D721Med (cell line): ENCODE results near the gene GSG1L.
"Not testable (repeated sequence)": the region's sequence is repeated elsewhere in the genome, so short reads cannot be mapped to it uniquely, and the experiment has no call there.

ENCODE experiments used
- DNase-seq: peaks from one replicate; pipeline ENCODE4 v3.0.0; 2011; ENCODE audit warnings: low spot score; ENCODE audit not compliant: insufficient read length
- FAIRE-seq: peaks from 2 replicates; lab custom pipeline; 2011; peaks lifted over from hg19 to GRCh38; lab: Jason Lieb, UNC
- TF ChIP-seq, protein P1 (sequence below): IDR thresholded peaks from 2 replicates; pipeline ENCODE4 v1.5.1; 2012; ENCODE audit warnings: mild to moderate bottlenecking, control low read depth; ENCODE audit not compliant: insufficient read depth; ENCODE audit errors: missing control alignments

GSG1L gene

GRCh38 chr16:27892879-27893278 is 170.6 kb downstream of the GSG1L start:
- DNase-seq (no peak), FAIRE-seq (no peak)
- TF ChIP-seq, protein P1, sequence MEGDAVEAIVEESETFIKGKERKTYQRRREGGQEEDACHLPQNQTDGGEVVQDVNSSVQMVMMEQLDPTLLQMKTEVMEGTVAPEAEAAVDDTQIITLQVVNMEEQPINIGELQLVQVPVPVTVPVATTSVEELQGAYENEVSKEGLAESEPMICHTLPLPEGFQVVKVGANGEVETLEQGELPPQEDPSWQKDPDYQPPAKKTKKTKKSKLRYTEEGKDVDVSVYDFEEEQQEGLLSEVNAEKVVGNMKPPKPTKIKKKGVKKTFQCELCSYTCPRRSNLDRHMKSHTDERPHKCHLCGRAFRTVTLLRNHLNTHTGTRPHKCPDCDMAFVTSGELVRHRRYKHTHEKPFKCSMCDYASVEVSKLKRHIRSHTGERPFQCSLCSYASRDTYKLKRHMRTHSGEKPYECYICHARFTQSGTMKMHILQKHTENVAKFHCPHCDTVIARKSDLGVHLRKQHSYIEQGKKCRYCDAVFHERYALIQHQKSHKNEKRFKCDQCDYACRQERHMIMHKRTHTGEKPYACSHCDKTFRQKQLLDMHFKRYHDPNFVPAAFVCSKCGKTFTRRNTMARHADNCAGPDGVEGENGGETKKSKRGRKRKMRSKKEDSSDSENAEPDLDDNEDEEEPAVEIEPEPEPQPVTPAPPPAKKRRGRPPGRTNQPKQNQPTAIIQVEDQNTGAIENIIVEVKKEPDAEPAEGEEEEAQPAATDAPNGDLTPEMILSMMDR = peak; percentile 9

- no peak for FAIRE-seq
- no peak for DNase-seq
- TF ChIP-seq, protein P1 = no peak
Observed at GRCh38 chr16:27890866-27891265, 172.6 kb downstream of the GSG1L start.

- FAIRE-seq = no peak
- no peak for DNase-seq
- TF ChIP-seq, protein P1 = no peak
Observed at GRCh38 chr16:27890006-27890405, 173.5 kb downstream of the GSG1L start.

DNA sequence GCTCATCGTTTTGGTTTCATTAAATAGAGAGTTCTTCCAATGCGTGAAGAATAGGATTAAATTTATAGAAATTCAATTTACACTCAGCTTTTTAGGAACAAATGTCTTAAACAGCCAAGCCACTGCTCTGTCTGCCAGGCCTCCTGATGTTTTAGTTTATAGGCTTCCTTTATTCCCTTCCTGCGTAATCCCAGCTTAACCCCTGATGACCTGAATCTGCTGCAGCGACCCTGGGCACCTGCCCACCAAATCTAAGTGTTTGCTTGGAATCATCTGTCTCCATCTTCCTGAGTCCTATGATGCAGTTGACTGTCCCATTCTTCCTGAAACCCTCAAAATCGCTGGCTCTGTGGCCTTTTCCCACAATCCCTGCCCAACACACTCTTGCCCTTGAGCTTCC is 179.9 kb downstream of the GSG1L start:
- FAIRE-seq (no peak), DNase-seq (no peak)
- TF ChIP-seq, protein P1 = no peak

DNA sequence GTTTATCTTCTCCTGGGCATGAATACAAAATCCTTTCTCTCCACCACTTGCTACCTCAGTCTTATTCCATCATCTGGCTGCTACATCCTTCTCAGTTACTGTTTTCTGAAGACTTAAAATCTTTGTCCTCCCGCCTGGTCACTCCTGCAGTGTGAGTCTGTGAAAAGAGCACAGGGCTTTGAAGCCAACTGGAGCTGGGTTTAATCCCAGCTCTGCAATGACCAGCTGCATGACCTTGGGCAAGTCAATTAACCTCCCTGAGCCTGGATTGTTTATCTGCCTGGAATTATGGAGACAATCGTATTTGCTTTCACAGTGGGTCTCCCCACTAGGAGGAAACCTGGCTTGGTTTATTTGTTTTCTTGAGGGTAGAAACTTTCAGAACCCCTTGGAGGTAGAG is 183.2 kb downstream of the GSG1L start:
- FAIRE-seq (no peak), DNase-seq (no peak)
- TF ChIP-seq, protein P1 = no peak

DNA sequence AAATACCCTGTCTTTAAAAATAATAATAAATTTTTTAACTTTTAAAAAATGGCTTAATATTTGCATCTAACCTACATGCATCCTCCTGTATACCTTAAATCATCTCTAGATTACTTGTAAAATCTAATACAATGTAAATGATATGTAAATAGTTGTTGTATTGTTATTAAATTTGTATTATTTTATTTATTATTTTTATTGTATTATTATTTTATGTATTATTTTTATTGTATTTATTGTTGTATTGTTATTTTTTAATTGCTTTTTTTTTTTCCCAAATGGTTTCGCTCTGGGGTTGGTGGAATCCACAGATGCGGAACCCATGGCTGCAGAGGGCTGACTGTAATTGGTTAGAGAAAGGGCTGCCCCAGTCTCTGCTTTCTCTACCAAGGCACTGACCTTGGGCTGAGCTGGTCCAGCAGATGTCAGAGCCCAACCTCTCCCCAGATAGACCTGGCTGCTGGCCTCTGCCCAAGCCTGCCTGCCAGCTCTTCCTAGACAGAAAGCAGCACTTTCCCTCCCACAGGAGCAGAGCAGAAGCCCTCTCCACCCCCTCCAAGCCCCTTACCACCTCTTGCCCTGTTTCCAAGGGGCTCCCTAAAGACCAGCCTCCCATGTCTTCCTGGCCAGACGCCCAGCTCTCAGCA is 183.8 kb downstream of the GSG1L start:
- FAIRE-seq (no peak), DNase-seq (no peak)
- TF ChIP-seq, protein P1 = no peak

DNA sequence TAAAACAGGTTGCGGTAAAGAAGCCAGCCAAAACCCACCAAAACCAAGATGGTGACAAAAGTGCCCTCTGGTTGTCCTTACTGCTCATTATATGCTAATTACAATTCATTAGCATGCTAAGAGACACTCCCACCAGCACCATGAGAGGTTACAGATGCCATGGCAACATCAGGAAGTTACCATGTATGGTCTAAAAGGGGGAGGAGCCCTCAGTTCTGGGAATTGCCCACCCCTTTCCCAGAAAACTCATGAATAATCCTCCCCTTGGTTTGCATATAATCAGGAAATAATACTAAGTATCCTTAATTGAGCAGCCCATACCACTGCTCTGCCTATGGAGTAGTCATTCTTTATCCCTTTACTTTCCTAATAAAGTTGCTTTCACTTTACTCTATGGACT is 190.9 kb downstream of the GSG1L start:
- FAIRE-seq, DNase-seq: not testable (repeated sequence)
